Thyroid gland (tissue), 4 donors: Measurements from ENCODE around the gene ATRX.

Experiments
- CTCF ChIP-seq, 6 experiments: fragments of 200-600 bp in 3 of 6; fragments of 450-650 bp in 3 of 6; sonication (generic) in 3 of 6; IDR thresholded peaks; one replicate each; pipeline ENCODE4 v1.5.1; 2016 to 2019; ENCODE audit warnings: antibody characterized with exemption in 6 of 6, mild to moderate bottlenecking in 2 of 6, inconsistent platforms in 1 of 6, moderate library complexity in 1 of 6
- POLR2A ChIP-seq, 2 donors: fragments of 450-650 bp; IDR thresholded peaks; one replicate each; pipeline ENCODE4 v1.6.1; 2017; ENCODE audit warnings: antibody characterized with exemption in 2 of 2, mild to moderate bottlenecking in 2 of 2, moderate library complexity in 1 of 2

- TF ChIP-seq CTCF (IDR thresholded peaks at IDR 0.05): no peak
- no peak for TF ChIP-seq POLR2A (IDR thresholded peaks at IDR 0.05)
Measured at GRCh38 chrX:77622672-77623071, 163.3 kb downstream of the ATRX start.
